B cell (primary cell): ENCODE data around the gene HEYL. TPM values are rescaled to one million over a fixed set of nuclear protein-coding genes. Genes with fewer than 3 reads are reported as not detected.

Experiments
- ATAC-seq: fragments of 200-7000 bp; cut with Tn5 transposase; one replicate; pipeline ENCODE4 v1.10.0; 2021; ENCODE audit warnings: low read depth, mild to moderate bottlenecking, moderate number of reproducible peaks, moderate library complexity
- CTCF ChIA-PET: fragments of 350-600 bp; sonication (Branson Sonifier 250); formaldehyde crosslinking; loops from one replicate; lab custom pipeline; 2021; ENCODE audit warnings: antibody characterized with exemption, inconsistent platforms; lab: Charles Lee
- POLR2A ChIA-PET: fragments of 350-600 bp; sonication (Branson Sonifier 250); formaldehyde crosslinking; loops from one replicate; lab custom pipeline; 2021; ENCODE audit warnings: antibody characterized with exemption; lab: Charles Lee
- DNase-seq: peaks from one replicate; pipeline ENCODE4 v3.0.0; 2013
- H2AFZ ChIP-seq: 2 replicates; pipeline ENCODE4 v1.6.1; 2012; ENCODE audit warnings: mild to moderate bottlenecking, low read depth, low read length; ENCODE audit not compliant: insufficient read depth, poor library complexity, severe bottlenecking
- H3K27ac ChIP-seq, 2 donors: 1 replicate in 1 of 2; 2 replicates in 1 of 2; pipeline ENCODE4 v1.5.1; 2012 to 2013; ENCODE audit warnings: low read length in 2 of 2, mild to moderate bottlenecking in 2 of 2, moderate library complexity in 1 of 2
- H3K27me3 ChIP-seq, 4 experiments: fragments of 200-600 bp in 1 of 4; sonication (generic) in 1 of 4; replicated peaks in 1 of 4; 1 replicate in 2 of 4; 2 replicates in 2 of 4; pipeline versions ENCODE4 v1.6.1 to v1.7.0; 2013 to 2016; ENCODE audit warnings: low read length in 3 of 4, mild to moderate bottlenecking in 2 of 4, mixed read lengths in 1 of 4, moderate library complexity in 1 of 4; ENCODE audit not compliant: insufficient read depth in 4 of 4, control insufficient read depth in 3 of 4; ENCODE audit errors: control extremely low read depth in 1 of 4
- H3K36me3 ChIP-seq, 2 experiments: replicated peaks in 1 of 2; 1 replicate in 1 of 2; 2 replicates in 1 of 2; pipeline versions ENCODE4 v1.6.1 to v1.7.1; 2013; ENCODE audit warnings: low read length in 1 of 2; ENCODE audit not compliant: insufficient read depth in 2 of 2, control insufficient read depth in 1 of 2; ENCODE audit errors: control extremely low read depth in 1 of 2, extremely low read depth in 1 of 2
- H3K4me1 ChIP-seq, 2 donors: fragments of 200-600 bp in 1 of 2; sonication (generic) in 1 of 2; 1 replicate in 1 of 2; 2 replicates in 1 of 2; pipeline versions ENCODE4 v1.5.1 to v1.6.1; 2013 to 2017; ENCODE audit warnings: low read length in 2 of 2; ENCODE audit not compliant: control insufficient read depth in 2 of 2, insufficient read depth in 2 of 2
- H3K4me2 ChIP-seq: replicated peaks from 2 replicates; pipeline ENCODE3; 2012; ENCODE audit warnings: mild to moderate bottlenecking, low read depth, low read length; ENCODE audit not compliant: poor library complexity, severe bottlenecking
- H3K4me3 ChIP-seq, 5 experiments: fragments of 200-600 bp in 1 of 5; sonication (generic) in 1 of 5; 1 replicate in 3 of 5; 2 replicates in 2 of 5; pipeline versions ENCODE4 v1.5.1 to v1.7.0; 2011 to 2016; ENCODE audit warnings: low read length in 4 of 5, mild to moderate bottlenecking in 4 of 5, low read depth in 2 of 5, control low read depth in 1 of 5, moderate library complexity in 1 of 5; ENCODE audit not compliant: insufficient read depth in 1 of 5; ENCODE audit errors: control extremely low read depth in 1 of 5, extremely low read depth in 1 of 5
- H3K79me2 ChIP-seq: fragments of 200-600 bp; sonication (generic); one replicate; pipeline ENCODE4 v1.6.0; 2016; ENCODE audit warnings: low read length; ENCODE audit not compliant: control insufficient read depth, insufficient read depth
- H3K9ac ChIP-seq: fragments of 200-600 bp; sonication (generic); 2 replicates; pipeline ENCODE4 v1.6.1; 2017; ENCODE audit warnings: mild to moderate bottlenecking, low read length, moderate library complexity
- H3K9me3 ChIP-seq, 3 donors: one replicate each; pipeline versions ENCODE4 v1.6.1 to v1.7.1; 2013; ENCODE audit warnings: low read length in 2 of 3; ENCODE audit not compliant: control insufficient read depth in 2 of 3, insufficient read depth in 1 of 3; ENCODE audit errors: control extremely low read depth in 1 of 3
- H4K20me1 ChIP-seq: 2 replicates; pipeline ENCODE4 v1.6.0; 2012; ENCODE audit warnings: mild to moderate bottlenecking, low read length; ENCODE audit not compliant: insufficient read depth, control insufficient read depth, poor library complexity, severe bottlenecking
- H3K27ac Mint-ChIP-seq: one replicate; pipeline ENCODE4 v1.8.0; 2021; ENCODE audit warnings: mixed read lengths
- H3K27me3 Mint-ChIP-seq: one replicate; pipeline ENCODE4 v1.8.0; 2021; ENCODE audit warnings: mixed read lengths
- H3K4me1 Mint-ChIP-seq: one replicate; pipeline ENCODE4 v1.8.0; 2021; ENCODE audit warnings: mixed read lengths
- H3K4me3 Mint-ChIP-seq: one replicate; pipeline ENCODE4 v1.8.0; 2021; ENCODE audit warnings: mixed read lengths
- H3K9me3 Mint-ChIP-seq: one replicate; pipeline ENCODE4 v1.8.0; 2022; ENCODE audit warnings: mixed read lengths; ENCODE audit not compliant: insufficient read depth
- CTCF ChIP-seq: fragments of 200-600 bp; IDR thresholded peaks from one replicate; pipeline ENCODE4 v1.8.0; 2022; ENCODE audit warnings: antibody characterized with exemption, mild to moderate bottlenecking
- EZH2 ChIP-seq: IDR thresholded peaks from 2 replicates; pipeline ENCODE4 v1.6.1; 2012; ENCODE audit warnings: borderline replicate concordance, low read depth, mild to moderate bottlenecking, moderate library complexity, low read length; ENCODE audit not compliant: insufficient read depth, poor library complexity, severe bottlenecking
- WGBS: methylation state at CpG from one replicate; pipeline ENCODE4 v1.1.5; 2013; ENCODE audit warnings: missing lambda C conversion rate; ENCODE audit not compliant: insufficient coverage; 5-methylcytosine and 5-hydroxymethylcytosine counted together
- intact Hi-C: fragments of 100-400 bp; cut with micrococcal nuclease; formaldehyde crosslinking; loops from one replicate; pipeline ENCODE4 v1.10.0; 2022
- polyA plus RNA-seq: library from polyadenylated mRNA; depleted of rRNA; stranded (reverse); fragments of >200 nt; gene quantifications from 2 replicates; pipeline ENCODE4 v1.2.3, GENCODE V29; 2012
- total RNA-seq, 2 donors: library from RNA; stranded (reverse); fragments of 120-200 nt in 1 of 2; gene quantifications; 1 replicate in 1 of 2; 2 replicates in 1 of 2; pipeline versions ENCODE4 v1.2.3 to v1.2.4, GENCODE V29; 2013 to 2022

Gene HEYL
- total and polyA plus RNA-seq, 2 donors (not counting 1 experiment from before 2014, with no cell fraction given): 0.12 TPM; not detected in 1

DNA sequence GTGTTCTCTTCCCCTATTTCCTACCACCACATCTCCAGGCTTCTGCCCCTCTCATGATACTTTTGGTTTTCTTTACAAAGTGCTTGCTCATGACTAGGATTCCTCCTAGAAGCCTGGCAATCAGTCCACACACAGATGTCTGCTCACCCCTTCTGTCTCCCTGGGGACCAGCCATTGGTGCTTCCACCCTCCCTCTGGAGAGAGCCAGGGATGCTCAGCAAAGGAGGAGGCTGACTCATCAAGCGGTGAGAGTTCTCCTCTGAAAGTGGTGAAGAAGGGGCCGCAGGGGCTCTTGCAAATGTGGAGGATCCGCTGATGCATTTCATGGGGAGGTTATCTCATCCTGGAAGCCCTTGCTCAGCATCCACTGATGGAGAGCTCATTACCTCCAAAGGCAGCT, 18.0 kb upstream of the HEYL start:
- ChIA-PET CTCF (interaction anchor here (0.9 to 11.2 kb wide), 8 partner anchors 9 to 141 kb away, joined by 4 to 190 read pairs (median 8); partner anchors contain the start of gene NT5C1A), POLR2A (no interaction called here)
- Histone ChIP-seq H2AFZ (no peak overlapping the region), H3K27me3 (peaks cover 0 to 10% (median 6%) of the 10 kb centered on the region in 4 experiments), H3K27ac (no peak overlapping the region), H3K9ac (no peak overlapping the region), H3K9me3 (no peaks in the 10 kb centered on the region), H3K4me2 (no peak overlapping the region), H4K20me1 (no peaks in the 10 kb centered on the region), H3K4me1 (peaks cover 4 to 8% of the 10 kb centered on the region in 2 donors), H3K4me3 (no peak overlapping the region), H3K79me2 (no peaks in the 10 kb centered on the region), H3K36me3 (no peaks in the 10 kb centered on the region)
- no peak overlapping the region for H3K27ac Mint-ChIP-seq
- H3K9me3 Mint-ChIP-seq: no peaks in the 10 kb centered on the region
- intact Hi-C loops: no loop called here
- peaks cover 4% of the 10 kb centered on the region for H3K4me1 Mint-ChIP-seq
- H3K27me3 Mint-ChIP-seq: peaks cover 14% of the 10 kb centered on the region
- ATAC-seq (no peak), DNase-seq (no peak)
- WGBS: 88% methylated on average over 1 of the region's 3 CpGs
- TF ChIP-seq EZH2: no peak
- no peak for TF ChIP-seq CTCF
- H3K4me3 Mint-ChIP-seq: no peak overlapping the region

GRCh38 chr1:39656391-39656790, 16.9 kb upstream of the HEYL start:
- ATAC-seq (no peak), DNase-seq (no peak)
- Mint-ChIP-seq H3K27ac (no peak overlapping the region), H3K4me3 (no peak overlapping the region), H3K9me3 (no peaks in the 10 kb centered on the region), H3K4me1 (peaks cover 4% of the 10 kb centered on the region), H3K27me3 (peaks cover 14% of the 10 kb centered on the region)
- ChIA-PET POLR2A (no interaction called here), CTCF (interaction anchor here (5.0 to 11.2 kb wide), 3 partner anchors 8 to 49 kb away, joined by 34 to 190 read pairs (median 113); partner anchors contain the start of gene NT5C1A)
- no peak for TF ChIP-seq CTCF
- TF ChIP-seq EZH2: no peak
- intact Hi-C loops: no loop called here
- H3K27ac ChIP-seq: no peak overlapping the region
- no peaks in the 10 kb centered on the region for H3K36me3 ChIP-seq
- H3K4me1 ChIP-seq: peaks cover 4 to 8% of the 10 kb centered on the region in 2 donors
- peaks cover 0 to 10% (median 6%) of the 10 kb centered on the region in 4 experiments for H3K27me3 ChIP-seq
- H3K9ac ChIP-seq: no peak overlapping the region
- no peak overlapping the region for H2AFZ ChIP-seq
- no peaks in the 10 kb centered on the region for H4K20me1 ChIP-seq
- H3K9me3 ChIP-seq: no peaks in the 10 kb centered on the region
- WGBS: 100% methylated on average over 2 of the region's 2 CpGs
- no peak overlapping the region for H3K4me3 ChIP-seq
- H3K79me2 ChIP-seq: no peaks in the 10 kb centered on the region
- no peak overlapping the region for H3K4me2 ChIP-seq
